ENCODE results near the gene ELN. TPM values are rescaled to one million over a fixed set of nuclear protein-coding genes. Genes with fewer than 3 reads are reported as not detected.

Gene ELN
- total and polyA plus RNA-seq, 9 of the 15 experiments (the other 6 are each of a cell fraction or from before 2014, with no cell fraction given): 0.20 TPM; not detected in 8

DNA sequence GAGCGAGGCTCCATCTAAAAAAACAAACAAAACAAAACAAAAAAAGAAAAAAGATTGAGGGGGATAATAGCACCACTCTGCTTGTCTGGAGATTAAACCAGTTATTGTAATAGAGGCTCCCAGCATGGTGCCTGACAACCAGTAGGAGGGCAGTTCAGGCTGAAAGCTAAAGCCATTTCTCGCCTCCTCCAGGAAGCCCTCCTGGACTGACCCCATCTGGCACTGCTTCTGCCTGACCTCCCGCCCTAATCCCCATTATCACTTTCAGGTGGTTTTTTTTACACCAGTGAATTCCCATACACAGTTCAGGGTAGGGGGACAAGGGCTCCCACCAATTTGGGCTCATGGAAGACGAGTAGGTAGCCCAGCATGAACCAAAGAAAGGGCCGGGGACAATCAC is 8.8 kb upstream of the ELN start:
- no peak for TF ChIP-seq HMGXB4 (CRISPR knock-in tag; IDR thresholded peaks at IDR 0.05)
- TF ChIP-seq, protein P1, sequence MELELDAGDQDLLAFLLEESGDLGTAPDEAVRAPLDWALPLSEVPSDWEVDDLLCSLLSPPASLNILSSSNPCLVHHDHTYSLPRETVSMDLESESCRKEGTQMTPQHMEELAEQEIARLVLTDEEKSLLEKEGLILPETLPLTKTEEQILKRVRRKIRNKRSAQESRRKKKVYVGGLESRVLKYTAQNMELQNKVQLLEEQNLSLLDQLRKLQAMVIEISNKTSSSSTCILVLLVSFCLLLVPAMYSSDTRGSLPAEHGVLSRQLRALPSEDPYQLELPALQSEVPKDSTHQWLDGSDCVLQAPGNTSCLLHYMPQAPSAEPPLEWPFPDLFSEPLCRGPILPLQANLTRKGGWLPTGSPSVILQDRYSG (tag; conservative IDR thresholded peaks at IDR 0.05; ENCODE audit: low read depth): no peak
- no peak for TF ChIP-seq TFAP4 (CRISPR knock-in tag; IDR thresholded peaks at IDR 0.05; ENCODE audit: borderline replicate concordance)
- peak; percentile 85 for TF ChIP-seq ZNF436 (CRISPR knock-in tag; IDR thresholded peaks at IDR 0.05)
- TF ChIP-seq SMARCA5 (IDR thresholded peaks at IDR 0.05): peak; percentile 72; the same call in 1 of the 2 replicates
- no peak for TF ChIP-seq FOXK1 (CRISPR knock-in tag; IDR thresholded peaks at IDR 0.05; ENCODE audit: borderline replicate concordance)
- peak; percentile 97 for TF ChIP-seq RBM25 (IDR thresholded peaks at IDR 0.05; ENCODE audit: low read depth, low read length, severe bottlenecking)
- TF ChIP-seq HMG20B (CRISPR knock-in tag; IDR thresholded peaks at IDR 0.05): no peak
- TF ChIP-seq, protein P2, sequence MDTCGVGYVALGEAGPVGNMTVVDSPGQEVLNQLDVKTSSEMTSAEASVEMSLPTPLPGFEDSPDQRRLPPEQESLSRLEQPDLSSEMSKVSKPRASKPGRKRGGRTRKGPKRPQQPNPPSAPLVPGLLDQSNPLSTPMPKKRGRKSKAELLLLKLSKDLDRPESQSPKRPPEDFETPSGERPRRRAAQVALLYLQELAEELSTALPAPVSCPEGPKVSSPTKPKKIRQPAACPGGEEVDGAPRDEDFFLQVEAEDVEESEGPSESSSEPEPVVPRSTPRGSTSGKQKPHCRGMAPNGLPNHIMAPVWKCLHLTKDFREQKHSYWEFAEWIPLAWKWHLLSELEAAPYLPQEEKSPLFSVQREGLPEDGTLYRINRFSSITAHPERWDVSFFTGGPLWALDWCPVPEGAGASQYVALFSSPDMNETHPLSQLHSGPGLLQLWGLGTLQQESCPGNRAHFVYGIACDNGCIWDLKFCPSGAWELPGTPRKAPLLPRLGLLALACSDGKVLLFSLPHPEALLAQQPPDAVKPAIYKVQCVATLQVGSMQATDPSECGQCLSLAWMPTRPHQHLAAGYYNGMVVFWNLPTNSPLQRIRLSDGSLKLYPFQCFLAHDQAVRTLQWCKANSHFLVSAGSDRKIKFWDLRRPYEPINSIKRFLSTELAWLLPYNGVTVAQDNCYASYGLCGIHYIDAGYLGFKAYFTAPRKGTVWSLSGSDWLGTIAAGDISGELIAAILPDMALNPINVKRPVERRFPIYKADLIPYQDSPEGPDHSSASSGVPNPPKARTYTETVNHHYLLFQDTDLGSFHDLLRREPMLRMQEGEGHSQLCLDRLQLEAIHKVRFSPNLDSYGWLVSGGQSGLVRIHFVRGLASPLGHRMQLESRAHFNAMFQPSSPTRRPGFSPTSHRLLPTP (IDR thresholded peaks at IDR 0.05; ENCODE audit: borderline replicate concordance, extremely low read depth, insufficient read length): peak; percentile 62
- no peak for TF ChIP-seq HOXB6 (CRISPR knock-in tag; IDR thresholded peaks at IDR 0.05; ENCODE audit: borderline replicate concordance)
- peak; percentile 75; the same call in 1 of the 2 replicates for TF ChIP-seq BCOR (IDR thresholded peaks at IDR 0.05)
- TF ChIP-seq PTBP1 (IDR thresholded peaks at IDR 0.05; ENCODE audit: low read depth, low read length): peak; percentile 58; the same call in 1 of the 2 replicates
- no peak for TF ChIP-seq IRF9 (tag; IDR thresholded peaks at IDR 0.05)
- peak; percentile 99 for TF ChIP-seq ZFP36 (IDR thresholded peaks at IDR 0.05; ENCODE audit: low read depth, low read length, partially characterized antibody)
- TF ChIP-seq KDM1A (IDR thresholded peaks at IDR 0.05): peak in 1 of 2 experiments; percentile 34; a peak in 1 of 4 replicates
- Histone ChIP-seq H4K20me1 (replicated peaks; ENCODE audit: control insufficient read depth, insufficient read depth, low read length) (peaks cover 11% of the 10 kb centered on the region; the same call in 1 of the 2 replicates), H3K9me1 (ENCODE audit: control insufficient read depth, insufficient read depth, low read length) (no peaks in the 10 kb centered on the region), H3K79me2 (ENCODE audit: control insufficient read depth, insufficient read depth, low read length) (no peaks in the 10 kb centered on the region), H3K4me2 (ENCODE audit: insufficient read depth, low read length) (no peak overlapping the region), H3K4me3 (no peak overlapping the region), H2AFZ (ENCODE audit: low read depth, low read length) (no peak overlapping the region), H3K4me1 (replicated peaks in 1 of 2; ENCODE audit: control insufficient read depth in 2 of 2, insufficient read depth in 2 of 2, low read length in 2 of 2) (peaks cover 0 to 8% of the 10 kb centered on the region in 2 experiments; a peak in 1 of 5 replicates), H3K9me3 (replicated peaks; ENCODE audit: control insufficient read depth, insufficient read depth, low read depth, low read length) (no peaks in the 10 kb centered on the region), H3K9ac (ENCODE audit: insufficient read depth in 1 of 2, low read depth in 2 of 2, low read length in 2 of 2) (no peak overlapping the region), H3K27ac (ENCODE audit: extremely low read depth, low read depth, low read length) (no peak overlapping the region), H3K27me3 (ENCODE audit: control insufficient read depth in 2 of 2, insufficient read depth in 2 of 2, low read length in 2 of 2) (peaks cover 44 to 73% of the 10 kb centered on the region in 2 experiments), H3K36me3 (ENCODE audit: control insufficient read depth, insufficient read depth, low read length) (no peaks in the 10 kb centered on the region)
- intact Hi-C loops (cut with micrococcal nuclease): loop anchor here (5.0 kb wide), 1 partner anchor 147 kb away; no protein-coding TSS in a partner anchor
- in situ Hi-C loops (cut with MboI): no loop called here
- DNase-seq (ENCODE audit: extremely low read depth in 1 of 4, low spot score in 3 of 4) (no peak), FAIRE-seq (no peak), ATAC-seq (no peak)
- ChIA-PET POLR2A (no interaction called here), CTCF (ENCODE audit: low intra/inter-chr PET ratio) (no interaction called here)
- no TSS peak for BruUV-seq (replicated peaks)
- 4% methylated on average over 5 of the region's 5 CpGs for WGBS (ENCODE audit: insufficient coverage, low coverage, missing lambda C conversion rate)
